ENCODE measurements around the gene C1QTNF2. TPM values are rescaled to one million over a fixed set of nuclear protein-coding genes. Genes with fewer than 3 reads are reported as not detected.

C1QTNF2 gene
- total RNA-seq, 1 experiment from 2014 or later: 0.20 TPM

DNA sequence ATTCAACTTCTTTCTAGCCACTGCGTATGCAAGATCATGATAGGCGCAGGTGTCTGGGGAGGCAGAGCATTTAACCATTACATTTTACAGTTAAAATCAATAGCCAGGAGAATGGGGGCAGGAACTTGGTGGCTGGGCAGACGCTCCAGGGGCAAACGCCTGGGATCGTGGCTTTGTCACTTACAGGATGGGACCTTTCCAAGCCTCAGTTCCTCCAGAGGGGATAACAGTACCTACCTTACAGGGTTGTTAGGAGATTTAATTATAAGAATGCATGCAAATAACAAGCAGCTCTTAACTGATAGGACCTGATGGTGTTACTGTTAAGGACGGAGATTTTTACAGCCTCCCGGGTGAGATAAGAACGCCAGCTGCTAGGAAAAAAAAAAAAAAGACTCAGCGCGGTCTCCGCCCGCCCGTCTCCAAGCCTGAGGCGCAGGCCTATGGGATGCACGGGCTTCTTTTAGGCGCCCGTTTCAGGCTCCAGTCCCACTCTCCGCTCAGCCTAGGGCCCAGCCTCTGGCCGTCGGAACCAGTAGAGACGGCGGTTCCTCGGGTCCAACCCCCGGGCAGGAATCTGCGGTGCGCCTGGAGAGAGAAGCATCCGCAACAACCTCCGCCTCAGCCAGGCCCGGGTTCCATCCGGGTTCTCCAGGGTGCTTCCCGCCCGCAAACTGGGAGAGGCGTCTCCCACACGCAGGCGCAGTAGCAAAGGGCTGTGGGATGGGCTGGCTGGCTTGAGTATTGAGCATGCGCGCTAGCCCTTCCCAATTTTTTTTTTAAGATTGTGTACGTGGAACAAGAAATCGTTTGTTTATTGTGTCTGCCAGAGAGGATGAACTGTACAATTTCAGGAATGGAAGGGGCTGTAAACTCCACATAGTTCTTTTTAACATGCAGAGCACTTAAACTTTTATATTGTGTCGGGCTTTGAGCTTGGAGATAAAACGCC is 29.3 kb upstream of the C1QTNF2 start, which contains the start of gene FAM200C:
TSS of gene FAM200C (minus strand) at position 653 of the 952 bp plus-strand sequence. CDS start 4,564 bp downstream, outside the sequence.
- Histone ChIP-seq H3K9me3 (ENCODE audit: insufficient read depth, low read depth) (no peaks in the 10 kb centered on the region), H3K4me3 (peak within 1 kb of the TSS; percentile 60), H4K20me1 (ENCODE audit: insufficient read depth) (no peaks in the 10 kb centered on the region), H3F3A (ENCODE audit: insufficient read depth, low read depth) (peaks cover 19% of the 10 kb centered on the region; the same call in 1 of the 2 replicates), H3K9me2 (ENCODE audit: insufficient read depth) (no peaks in the 10 kb centered on the region), H3K4me1 (replicated peaks; ENCODE audit: insufficient read depth) (peaks cover 11% of the 10 kb centered on the region), H3K79me2 (ENCODE audit: low read depth) (peaks cover 25% of the 10 kb centered on the region), H3K27ac (peak within 1 kb of the TSS; percentile 38), H3K36me3 (ENCODE audit: low read depth) (peaks cover 11% of the 10 kb centered on the region; the same call in 1 of the 2 replicates), H3K4me2 (peak within 1 kb of the TSS; percentile 74), H3K27me3 (ENCODE audit: insufficient read depth, low read depth) (no peaks in the 10 kb centered on the region), H2AFZ (peak within 1 kb of the TSS; percentile 82)
- intact Hi-C loops (cut with micrococcal nuclease; ENCODE audit: unreplicated experiment): loop anchor here (2.0 to 10.0 kb wide), 4 partner anchors 19 to 1237 kb away; partner anchors contain the start of gene SLU7
- TF ChIP-seq, protein P1, sequence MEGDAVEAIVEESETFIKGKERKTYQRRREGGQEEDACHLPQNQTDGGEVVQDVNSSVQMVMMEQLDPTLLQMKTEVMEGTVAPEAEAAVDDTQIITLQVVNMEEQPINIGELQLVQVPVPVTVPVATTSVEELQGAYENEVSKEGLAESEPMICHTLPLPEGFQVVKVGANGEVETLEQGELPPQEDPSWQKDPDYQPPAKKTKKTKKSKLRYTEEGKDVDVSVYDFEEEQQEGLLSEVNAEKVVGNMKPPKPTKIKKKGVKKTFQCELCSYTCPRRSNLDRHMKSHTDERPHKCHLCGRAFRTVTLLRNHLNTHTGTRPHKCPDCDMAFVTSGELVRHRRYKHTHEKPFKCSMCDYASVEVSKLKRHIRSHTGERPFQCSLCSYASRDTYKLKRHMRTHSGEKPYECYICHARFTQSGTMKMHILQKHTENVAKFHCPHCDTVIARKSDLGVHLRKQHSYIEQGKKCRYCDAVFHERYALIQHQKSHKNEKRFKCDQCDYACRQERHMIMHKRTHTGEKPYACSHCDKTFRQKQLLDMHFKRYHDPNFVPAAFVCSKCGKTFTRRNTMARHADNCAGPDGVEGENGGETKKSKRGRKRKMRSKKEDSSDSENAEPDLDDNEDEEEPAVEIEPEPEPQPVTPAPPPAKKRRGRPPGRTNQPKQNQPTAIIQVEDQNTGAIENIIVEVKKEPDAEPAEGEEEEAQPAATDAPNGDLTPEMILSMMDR (conservative IDR thresholded peaks at IDR 0.05): no peak
- TF ChIP-seq EZH2 (IDR thresholded peaks at IDR 0.05; ENCODE audit: low read depth): no peak
- POLR2A ChIA-PET (ENCODE audit: unreplicated experiment): interaction anchor here (0.6 kb wide), 4 partner anchors 234 to 1001 kb away, joined by 5 to 8 read pairs (median 6); no protein-coding TSS in a partner anchor
- DNase-seq: peak; percentile 82 to 92
- TSS peak; percentile 59 for BruUV-seq (replicated peaks)
- CTCF ChIA-PET: interaction anchor here (0.5 to 1.4 kb wide), 3 partner anchors 109 to 378 kb away, joined by 3 to 9 read pairs (median 4); no protein-coding TSS in a partner anchor

DNA sequence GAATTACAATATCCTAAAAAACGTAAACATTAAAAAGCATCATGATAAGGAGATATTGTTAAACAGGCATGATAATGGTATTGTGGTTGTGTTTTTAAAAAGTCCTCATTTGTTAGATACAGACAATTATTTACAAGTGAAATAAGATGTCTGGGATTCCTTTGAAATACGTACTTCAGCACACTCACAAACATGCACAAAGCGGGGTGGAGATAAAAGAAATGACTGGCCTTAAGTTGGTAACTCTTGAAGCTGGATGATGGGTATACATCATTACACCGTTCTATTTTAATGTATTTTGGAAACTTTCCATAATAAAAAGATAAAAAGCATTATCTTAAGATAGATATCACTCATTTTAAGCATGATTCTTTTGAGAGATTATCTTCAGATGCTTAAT is 28.4 kb upstream of the C1QTNF2 start:
- TF ChIP-seq, protein P1 (conservative IDR thresholded peaks at IDR 0.05): no peak
- Histone ChIP-seq H3K36me3 (ENCODE audit: low read depth) (0 out of 2 replicates have a peak, but pooled peaks cover 4% of the 10 kb centered on the region), H3K4me1 (replicated peaks; ENCODE audit: insufficient read depth) (peaks cover 11% of the 10 kb centered on the region), H4K20me1 (ENCODE audit: insufficient read depth) (no peaks in the 10 kb centered on the region), H3K27ac (no peak overlapping the region), H3K9me3 (ENCODE audit: insufficient read depth, low read depth) (no peaks in the 10 kb centered on the region), H3K27me3 (ENCODE audit: insufficient read depth, low read depth) (no peaks in the 10 kb centered on the region), H2AFZ (peak overlapping the region; percentile 82), H3K4me2 (peak overlapping the region; percentile 74), H3F3A (ENCODE audit: insufficient read depth, low read depth) (peaks cover 19% of the 10 kb centered on the region; the same call in 1 of the 2 replicates), H3K4me3 (peak overlapping the region; percentile 60), H3K79me2 (ENCODE audit: low read depth) (peaks cover 25% of the 10 kb centered on the region), H3K9me2 (ENCODE audit: insufficient read depth) (no peaks in the 10 kb centered on the region)
- no TSS peak for BruUV-seq (replicated peaks)
- DNase-seq: no peak
- ChIA-PET CTCF (interaction anchor here (0.5 kb wide), 1 partner anchor 108 kb away, joined by 9 read pairs; no protein-coding TSS in a partner anchor), POLR2A (ENCODE audit: unreplicated experiment) (no interaction called here)
- intact Hi-C loops (cut with micrococcal nuclease; ENCODE audit: unreplicated experiment): loop anchor here (5.0 to 10.0 kb wide), 3 partner anchors 954 to 1237 kb away; no protein-coding TSS in a partner anchor

DNA sequence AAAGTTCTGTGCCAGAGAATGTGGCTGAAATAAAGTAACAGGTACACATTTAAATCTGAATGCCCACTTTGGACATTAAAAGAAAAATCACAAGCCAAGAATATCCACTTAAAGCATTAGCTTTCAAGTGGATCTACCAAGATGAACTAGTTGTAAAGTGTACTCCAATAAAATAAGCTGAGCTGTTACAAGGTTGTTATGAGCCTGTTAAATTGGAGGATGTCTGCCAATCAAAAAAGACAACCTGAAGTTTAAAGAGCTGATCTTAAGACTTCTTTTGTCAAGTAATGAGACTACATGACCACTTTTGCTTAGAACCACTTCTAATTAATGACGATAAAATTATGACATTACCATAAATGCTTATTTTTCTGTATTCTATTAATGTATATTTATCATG is 27.1 kb upstream of the C1QTNF2 start:
- no peak for TF ChIP-seq EZH2 (IDR thresholded peaks at IDR 0.05; ENCODE audit: low read depth)
- TF ChIP-seq, protein P1 (conservative IDR thresholded peaks at IDR 0.05): no peak
- Histone ChIP-seq H3K79me2 (ENCODE audit: low read depth) (peaks cover 25% of the 10 kb centered on the region), H3K9me3 (ENCODE audit: insufficient read depth, low read depth) (no peaks in the 10 kb centered on the region), H2AFZ (no peak overlapping the region), H3K4me1 (replicated peaks; ENCODE audit: insufficient read depth) (peaks cover 11% of the 10 kb centered on the region), H3K27ac (no peak overlapping the region), H3K4me3 (no peak overlapping the region), H3K4me2 (no peak overlapping the region), H3K36me3 (ENCODE audit: low read depth) (0 out of 2 replicates have a peak, but pooled peaks cover 4% of the 10 kb centered on the region), H3F3A (ENCODE audit: insufficient read depth, low read depth) (peaks cover 19% of the 10 kb centered on the region; the same call in 1 of the 2 replicates), H4K20me1 (ENCODE audit: insufficient read depth) (no peaks in the 10 kb centered on the region), H3K27me3 (ENCODE audit: insufficient read depth, low read depth) (no peaks in the 10 kb centered on the region), H3K9me2 (ENCODE audit: insufficient read depth) (no peaks in the 10 kb centered on the region)
- ChIA-PET POLR2A (ENCODE audit: unreplicated experiment) (no interaction called here), CTCF (no interaction called here)
- BruUV-seq (replicated peaks): no TSS peak
- DNase-seq: no peak
- intact Hi-C loops (cut with micrococcal nuclease; ENCODE audit: unreplicated experiment): loop anchor here (5.0 to 10.0 kb wide), 3 partner anchors 953 to 1235 kb away; no protein-coding TSS in a partner anchor
